ENCODE measurements around the gene HES6.

The HES6 gene

GRCh38 chr2:238269741-238270140 lies 29.9 kb upstream of the HES6 start:
- Histone ChIP-seq H3K4me3 (ENCODE audit: low read depth, low read length) (no peak overlapping the region), H3K36me3 (peaks cover 15% of the 10 kb centered on the region), H3K27me3 (ENCODE audit: insufficient read depth, low read depth, severe bottlenecking) (no peaks in the 10 kb centered on the region), H3K27ac (no peak overlapping the region), H3K9me3 (ENCODE audit: severe bottlenecking) (no peaks in the 10 kb centered on the region)
- DNase-seq = no peak
- TF ChIP-seq, protein P1, sequence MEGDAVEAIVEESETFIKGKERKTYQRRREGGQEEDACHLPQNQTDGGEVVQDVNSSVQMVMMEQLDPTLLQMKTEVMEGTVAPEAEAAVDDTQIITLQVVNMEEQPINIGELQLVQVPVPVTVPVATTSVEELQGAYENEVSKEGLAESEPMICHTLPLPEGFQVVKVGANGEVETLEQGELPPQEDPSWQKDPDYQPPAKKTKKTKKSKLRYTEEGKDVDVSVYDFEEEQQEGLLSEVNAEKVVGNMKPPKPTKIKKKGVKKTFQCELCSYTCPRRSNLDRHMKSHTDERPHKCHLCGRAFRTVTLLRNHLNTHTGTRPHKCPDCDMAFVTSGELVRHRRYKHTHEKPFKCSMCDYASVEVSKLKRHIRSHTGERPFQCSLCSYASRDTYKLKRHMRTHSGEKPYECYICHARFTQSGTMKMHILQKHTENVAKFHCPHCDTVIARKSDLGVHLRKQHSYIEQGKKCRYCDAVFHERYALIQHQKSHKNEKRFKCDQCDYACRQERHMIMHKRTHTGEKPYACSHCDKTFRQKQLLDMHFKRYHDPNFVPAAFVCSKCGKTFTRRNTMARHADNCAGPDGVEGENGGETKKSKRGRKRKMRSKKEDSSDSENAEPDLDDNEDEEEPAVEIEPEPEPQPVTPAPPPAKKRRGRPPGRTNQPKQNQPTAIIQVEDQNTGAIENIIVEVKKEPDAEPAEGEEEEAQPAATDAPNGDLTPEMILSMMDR (IDR thresholded peaks at IDR 0.05; ENCODE audit: low read depth, low read length) = no peak

DNA sequence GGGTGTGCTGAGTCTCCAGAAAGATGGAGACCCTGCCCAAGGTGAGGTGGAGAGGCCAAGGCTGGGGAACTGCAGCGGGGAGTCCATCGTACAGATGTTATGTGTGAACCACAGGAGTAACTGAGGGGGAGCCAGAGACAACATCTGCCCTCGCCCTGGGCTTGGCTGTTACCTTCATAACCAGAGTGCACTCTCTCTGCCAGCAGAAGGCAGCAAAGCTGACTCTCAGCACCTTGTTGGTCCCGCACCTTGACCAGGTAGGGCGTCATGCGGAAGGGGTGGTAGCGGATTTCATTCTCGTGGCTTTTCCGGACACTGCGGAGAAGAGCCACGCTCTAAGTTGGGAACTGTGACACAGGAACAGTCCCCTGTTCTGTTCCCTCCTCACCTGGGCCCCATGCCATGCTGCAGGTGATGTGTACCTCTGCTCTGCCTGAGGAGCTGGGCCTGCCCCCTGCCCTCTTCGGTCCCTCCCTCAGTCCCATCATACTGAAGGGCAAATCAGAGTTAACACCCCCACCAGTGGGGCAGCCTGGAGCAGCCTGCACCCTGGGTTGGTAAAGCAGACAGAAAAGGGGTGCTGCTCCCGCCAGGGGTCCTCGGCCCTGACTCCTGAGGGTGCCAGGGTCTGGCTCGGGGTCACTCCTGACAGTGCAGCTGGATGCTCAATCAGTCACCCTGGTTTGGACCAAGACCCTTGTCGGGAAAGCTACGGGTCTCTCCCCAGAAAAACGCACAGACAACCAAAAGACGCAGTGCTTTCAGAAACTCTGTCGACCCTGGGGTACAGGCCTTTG lies 28.2 kb upstream of the HES6 start:
- peaks cover 10% of the 10 kb centered on the region for H3K36me3 ChIP-seq
- no peak overlapping the region for H3K4me3 ChIP-seq (ENCODE audit: low read depth, low read length)
- H3K9me3 ChIP-seq (ENCODE audit: severe bottlenecking) = no peaks in the 10 kb centered on the region
- H3K27me3 ChIP-seq (ENCODE audit: insufficient read depth, low read depth, severe bottlenecking) = no peaks in the 10 kb centered on the region
- no peak overlapping the region for H3K27ac ChIP-seq
- no peak for DNase-seq
- TF ChIP-seq, protein P1 (IDR thresholded peaks at IDR 0.05; ENCODE audit: low read depth, low read length) = no peak

- Histone ChIP-seq H3K27me3 (ENCODE audit: insufficient read depth, low read depth, severe bottlenecking) (no peaks in the 10 kb centered on the region), H3K36me3 (peaks cover 5% of the 10 kb centered on the region), H3K9me3 (ENCODE audit: severe bottlenecking) (no peaks in the 10 kb centered on the region), H3K27ac (no peak overlapping the region), H3K4me3 (ENCODE audit: low read depth, low read length) (no peak overlapping the region)
- TF ChIP-seq, protein P1 (IDR thresholded peaks at IDR 0.05; ENCODE audit: low read depth, low read length) = no peak
- DNase-seq = no peak
These were observed 27.5 kb upstream of the HES6 start for GRCh38 chr2:238267341-238267710.

DNA sequence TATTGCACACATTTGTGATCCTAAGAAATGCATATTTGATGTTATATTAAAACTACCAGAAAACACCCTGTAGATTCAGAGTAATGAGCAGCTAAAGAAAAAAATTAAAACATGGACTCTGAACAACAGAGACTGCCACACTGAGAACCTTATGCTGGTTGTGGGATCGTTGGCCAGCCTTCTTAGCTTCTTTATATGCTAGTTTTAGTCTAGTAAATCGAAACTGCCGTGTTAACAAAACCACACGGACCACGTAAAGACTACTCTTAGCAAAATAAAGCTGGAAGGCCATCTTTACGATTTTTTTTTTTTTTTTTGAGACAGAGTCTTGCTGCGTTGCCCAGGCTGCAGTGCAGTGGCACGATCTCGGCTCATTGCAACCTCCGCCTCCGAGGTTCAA lies 25.8 kb upstream of the HES6 start:
- no peaks in the 10 kb centered on the region for H3K27me3 ChIP-seq (ENCODE audit: insufficient read depth, low read depth, severe bottlenecking)
- TF ChIP-seq, protein P1 (IDR thresholded peaks at IDR 0.05; ENCODE audit: low read depth, low read length) = no peak
- H3K36me3 ChIP-seq = peaks cover 5% of the 10 kb centered on the region; the same call in 1 of the 2 replicates
- DNase-seq = no peak
- no peak overlapping the region for H3K27ac ChIP-seq
- H3K9me3 ChIP-seq (ENCODE audit: severe bottlenecking) = no peaks in the 10 kb centered on the region
- H3K4me3 ChIP-seq (ENCODE audit: low read depth, low read length) = no peak overlapping the region

DNA sequence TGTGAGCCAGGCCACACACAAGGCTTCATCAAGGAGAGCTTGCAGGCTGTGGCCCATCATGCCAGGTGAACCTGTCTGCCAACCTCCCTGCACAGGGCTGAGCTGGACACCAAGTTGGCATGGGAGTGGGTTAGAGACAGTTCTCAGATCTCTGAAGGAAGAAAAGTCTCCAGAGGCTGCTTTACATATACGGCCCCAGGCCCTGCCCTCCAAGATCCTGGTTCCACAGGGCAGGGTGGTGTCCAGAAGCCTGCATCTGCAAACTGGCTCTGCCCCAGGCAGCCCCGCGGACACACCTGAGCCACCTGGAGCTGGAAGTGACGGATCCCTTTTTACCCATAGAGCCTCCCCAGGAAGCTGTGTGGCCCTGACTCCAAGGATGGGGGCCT lies 24.2 kb upstream of the HES6 start:
- TF ChIP-seq, protein P1 (IDR thresholded peaks at IDR 0.05; ENCODE audit: low read depth, low read length) = no peak
- H3K9me3 ChIP-seq (ENCODE audit: severe bottlenecking) = no peaks in the 10 kb centered on the region
- no peak overlapping the region for H3K27ac ChIP-seq
- no peak for DNase-seq
- H3K4me3 ChIP-seq (ENCODE audit: low read depth, low read length) = no peak overlapping the region
- H3K27me3 ChIP-seq (ENCODE audit: insufficient read depth, low read depth, severe bottlenecking) = no peaks in the 10 kb centered on the region
- H3K36me3 ChIP-seq = peaks cover 8% of the 10 kb centered on the region

All from WERI-Rb-1 (cell line).